Retinal pigment epithelial cell (primary cell): Measurements from ENCODE around the gene RASSF5.
A peak's percentile ranks its signal among the peaks of the same experiment; 100 is the strongest.

Experiments used
- DNase-seq: peaks from one replicate; pipeline ENCODE4 v3.0.0-alpha.2; 2010; ENCODE audit warnings: low read depth
- H3K4me3 ChIP-seq: 2 replicates; pipeline ENCODE4 v1.5.1; 2011; ENCODE audit warnings: mild to moderate bottlenecking, low read length, control low read depth, moderate library complexity
- TF ChIP-seq, protein P1 (sequence below): conservative IDR thresholded peaks from 2 replicates; pipeline ENCODE4 v1.5.1; 2011; ENCODE audit warnings: low read depth, low read length, control low read depth, inconsistent platforms

The RASSF5 gene

GRCh38 chr1:206503591-206504362 is 3.6 kb upstream of the RASSF5 start:
- peak; percentile 92 for DNase-seq
- no peak overlapping the region for H3K4me3 ChIP-seq
- TF ChIP-seq, protein P1, sequence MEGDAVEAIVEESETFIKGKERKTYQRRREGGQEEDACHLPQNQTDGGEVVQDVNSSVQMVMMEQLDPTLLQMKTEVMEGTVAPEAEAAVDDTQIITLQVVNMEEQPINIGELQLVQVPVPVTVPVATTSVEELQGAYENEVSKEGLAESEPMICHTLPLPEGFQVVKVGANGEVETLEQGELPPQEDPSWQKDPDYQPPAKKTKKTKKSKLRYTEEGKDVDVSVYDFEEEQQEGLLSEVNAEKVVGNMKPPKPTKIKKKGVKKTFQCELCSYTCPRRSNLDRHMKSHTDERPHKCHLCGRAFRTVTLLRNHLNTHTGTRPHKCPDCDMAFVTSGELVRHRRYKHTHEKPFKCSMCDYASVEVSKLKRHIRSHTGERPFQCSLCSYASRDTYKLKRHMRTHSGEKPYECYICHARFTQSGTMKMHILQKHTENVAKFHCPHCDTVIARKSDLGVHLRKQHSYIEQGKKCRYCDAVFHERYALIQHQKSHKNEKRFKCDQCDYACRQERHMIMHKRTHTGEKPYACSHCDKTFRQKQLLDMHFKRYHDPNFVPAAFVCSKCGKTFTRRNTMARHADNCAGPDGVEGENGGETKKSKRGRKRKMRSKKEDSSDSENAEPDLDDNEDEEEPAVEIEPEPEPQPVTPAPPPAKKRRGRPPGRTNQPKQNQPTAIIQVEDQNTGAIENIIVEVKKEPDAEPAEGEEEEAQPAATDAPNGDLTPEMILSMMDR, result no peak

- no peak overlapping the region for H3K4me3 ChIP-seq
- DNase-seq, result no peak
- TF ChIP-seq, protein P1, result no peak
Observed at GRCh38 chr1:206504363-206504713, 3.0 kb upstream of the RASSF5 start.

DNA sequence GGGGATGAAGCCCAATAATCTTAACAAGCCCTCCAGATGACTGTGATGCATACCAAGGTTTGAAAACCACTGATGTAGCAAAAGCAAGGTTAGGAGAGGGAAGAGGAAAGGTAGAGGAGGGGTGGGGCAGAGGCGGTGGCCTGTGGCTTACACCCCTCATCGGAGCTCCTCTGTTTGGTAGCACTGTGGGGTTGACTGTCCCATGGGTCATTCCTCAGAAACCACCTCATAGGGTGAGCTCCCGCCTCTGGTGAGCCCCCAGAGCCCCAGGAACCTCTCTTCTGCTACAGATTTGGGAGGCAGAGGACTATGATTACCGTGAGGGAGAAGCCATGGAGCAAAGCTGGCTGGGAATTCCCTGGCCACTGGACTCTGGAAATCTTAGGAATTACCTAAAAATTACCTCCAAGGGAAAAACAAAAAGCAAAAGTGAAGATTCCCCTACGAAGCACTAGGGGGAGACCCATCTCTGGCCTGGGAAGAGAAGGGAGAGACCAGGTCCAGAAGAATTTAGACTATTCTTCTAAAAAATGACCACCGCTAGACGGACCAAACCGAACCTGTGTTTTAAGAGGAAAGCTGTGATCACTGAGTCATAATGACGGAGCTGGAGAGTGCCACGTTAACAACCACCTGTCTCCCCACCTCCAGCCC is 1.5 kb upstream of the RASSF5 start:
- no peak overlapping the region for H3K4me3 ChIP-seq

GRCh38 chr1:206506405-206507283 is 687 bp upstream of the RASSF5 start:
- DNase-seq, result no peak
- TF ChIP-seq, protein P1, result no peak
- peak overlapping the region; percentile 57 for H3K4me3 ChIP-seq

More for the DNA sequence above, 1.5 kb upstream of the RASSF5 start:
- no peak for DNase-seq
- TF ChIP-seq, protein P1, result peak; percentile 72

DNA sequence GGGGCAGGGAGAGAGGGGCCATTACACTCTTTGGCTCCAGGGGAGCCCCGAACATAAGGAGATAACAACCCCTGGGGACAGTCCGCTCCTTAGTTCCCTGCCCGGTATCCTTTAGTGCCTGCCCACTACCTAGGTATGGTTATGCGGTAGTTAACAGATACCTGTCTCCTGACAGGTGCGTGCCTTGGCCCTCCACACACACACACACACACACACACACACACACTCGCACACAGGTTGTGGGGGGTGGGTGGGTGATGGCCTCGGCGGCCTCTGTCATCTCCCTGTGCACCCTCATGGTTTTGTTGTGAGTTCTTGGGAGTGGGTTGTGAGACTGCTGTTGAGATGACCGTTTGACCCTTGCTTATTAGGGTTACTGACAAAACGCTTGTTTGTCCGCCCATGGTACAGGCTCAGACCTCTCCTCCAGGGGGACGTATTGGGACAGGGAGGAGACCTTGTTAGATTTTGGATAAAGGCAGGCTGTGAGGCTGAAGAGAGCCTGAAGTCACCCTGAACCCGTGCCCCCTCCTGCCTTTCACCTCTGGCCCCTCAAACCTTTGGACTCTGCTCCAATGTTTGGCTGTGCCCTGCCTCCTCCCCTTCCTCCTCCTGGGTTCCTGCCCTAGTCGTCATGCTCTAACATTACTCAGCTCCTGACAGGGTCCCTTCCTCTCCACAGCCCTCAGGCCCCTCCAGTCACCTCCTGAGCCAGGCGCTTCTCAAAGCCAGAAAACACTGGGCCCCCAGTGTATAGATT is 979 bp downstream of the RASSF5 start:
- peak overlapping the region; percentile 57 for H3K4me3 ChIP-seq
- TF ChIP-seq, protein P1, result no peak

DNA sequence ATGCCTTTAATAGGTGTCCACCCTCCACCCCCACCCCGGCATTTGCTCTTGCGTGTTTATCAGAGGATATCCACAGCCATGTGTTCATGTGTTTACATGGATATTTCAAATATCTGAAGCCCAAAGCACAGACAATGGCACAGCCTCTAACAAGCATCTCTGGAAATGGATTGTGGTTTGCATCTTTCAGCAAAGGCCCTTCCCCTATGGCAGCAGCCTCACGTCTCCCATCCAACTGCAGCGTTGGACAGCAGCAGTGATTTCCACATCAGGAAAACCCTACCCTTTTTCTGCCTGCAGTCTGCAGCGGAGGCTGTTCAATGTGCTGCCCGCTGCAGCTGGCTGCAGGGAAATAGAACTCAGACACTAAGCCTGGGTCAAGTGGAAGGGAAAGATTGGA is 1.6 kb downstream of the RASSF5 start:
- no peak for DNase-seq
- TF ChIP-seq, protein P1, result no peak
- H3K4me3 ChIP-seq, result no peak overlapping the region

More for the DNA sequence above, 979 bp downstream of the RASSF5 start:
- DNase-seq, result no peak
